Measurements from ENCODE around the gene ACRV1.

Gene ACRV1

DNA sequence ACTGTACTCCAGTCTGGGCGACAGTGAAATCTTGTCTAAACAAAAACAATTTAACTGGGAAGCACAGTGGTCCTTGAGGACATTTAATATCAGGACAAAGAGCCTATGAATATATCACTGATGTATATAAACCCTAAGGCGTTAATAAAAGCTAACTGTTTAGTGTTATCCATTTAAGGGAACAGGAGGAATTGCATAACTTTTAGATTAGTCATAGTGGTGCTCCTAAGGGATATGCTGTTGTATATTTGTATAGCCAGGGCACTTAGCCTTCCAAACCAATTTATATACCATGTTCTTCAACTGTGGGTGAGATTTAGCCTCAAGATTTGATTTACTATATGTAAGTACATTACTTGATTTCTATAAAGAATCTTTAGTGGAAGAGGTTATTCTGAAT lies 58.7 kb downstream of the ACRV1 start:
- Histone ChIP-seq H3K9ac (ENCODE audit: low read length) (no peak overlapping the region), H2AFZ (ENCODE audit: low read depth, low read length) (no peak overlapping the region), H3K4me3 (ENCODE audit: low read length) (no peak overlapping the region), H3K36me3 (replicated peaks; ENCODE audit: low read depth, low read length) (peaks cover 48% of the 10 kb centered on the region), H4K20me1 (ENCODE audit: insufficient read depth, low read length) (0 out of 2 replicates have a peak, but pooled peaks cover 1% of the 10 kb centered on the region), H3K9me3 (ENCODE audit: insufficient read depth, low read length) (no peaks in the 10 kb centered on the region), H3K79me2 (ENCODE audit: low read length) (peaks cover 20% of the 10 kb centered on the region), H3K4me2 (ENCODE audit: low read length) (no peak overlapping the region), H3K27me3 (ENCODE audit: low read depth, low read length) (no peaks in the 10 kb centered on the region), H3K4me1 (ENCODE audit: low read length) (peaks cover 8% of the 10 kb centered on the region), H3K27ac (ENCODE audit: low read length) (no peak overlapping the region)
- no peak for TF ChIP-seq EZH2phosphoT487 (IDR thresholded peaks at IDR 0.05; ENCODE audit: low read depth)
- TF ChIP-seq, protein P1, sequence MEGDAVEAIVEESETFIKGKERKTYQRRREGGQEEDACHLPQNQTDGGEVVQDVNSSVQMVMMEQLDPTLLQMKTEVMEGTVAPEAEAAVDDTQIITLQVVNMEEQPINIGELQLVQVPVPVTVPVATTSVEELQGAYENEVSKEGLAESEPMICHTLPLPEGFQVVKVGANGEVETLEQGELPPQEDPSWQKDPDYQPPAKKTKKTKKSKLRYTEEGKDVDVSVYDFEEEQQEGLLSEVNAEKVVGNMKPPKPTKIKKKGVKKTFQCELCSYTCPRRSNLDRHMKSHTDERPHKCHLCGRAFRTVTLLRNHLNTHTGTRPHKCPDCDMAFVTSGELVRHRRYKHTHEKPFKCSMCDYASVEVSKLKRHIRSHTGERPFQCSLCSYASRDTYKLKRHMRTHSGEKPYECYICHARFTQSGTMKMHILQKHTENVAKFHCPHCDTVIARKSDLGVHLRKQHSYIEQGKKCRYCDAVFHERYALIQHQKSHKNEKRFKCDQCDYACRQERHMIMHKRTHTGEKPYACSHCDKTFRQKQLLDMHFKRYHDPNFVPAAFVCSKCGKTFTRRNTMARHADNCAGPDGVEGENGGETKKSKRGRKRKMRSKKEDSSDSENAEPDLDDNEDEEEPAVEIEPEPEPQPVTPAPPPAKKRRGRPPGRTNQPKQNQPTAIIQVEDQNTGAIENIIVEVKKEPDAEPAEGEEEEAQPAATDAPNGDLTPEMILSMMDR (IDR thresholded peaks at IDR 0.05; ENCODE audit: low read depth, low read length): no peak
